NCI-H128 (cell line): ENCODE measurements around the gene AZU1.
"Not testable (repeated sequence)": the region's sequence is repeated elsewhere in the genome, so short reads cannot be mapped to it uniquely, and the experiment has no call there.

Source experiments
- DNase-seq: peaks from one replicate; lab custom pipeline; 2025; ENCODE audit not compliant: unreplicated experiment; lab: John Stamatoyannopoulos, UW

AZU1 gene

DNA sequence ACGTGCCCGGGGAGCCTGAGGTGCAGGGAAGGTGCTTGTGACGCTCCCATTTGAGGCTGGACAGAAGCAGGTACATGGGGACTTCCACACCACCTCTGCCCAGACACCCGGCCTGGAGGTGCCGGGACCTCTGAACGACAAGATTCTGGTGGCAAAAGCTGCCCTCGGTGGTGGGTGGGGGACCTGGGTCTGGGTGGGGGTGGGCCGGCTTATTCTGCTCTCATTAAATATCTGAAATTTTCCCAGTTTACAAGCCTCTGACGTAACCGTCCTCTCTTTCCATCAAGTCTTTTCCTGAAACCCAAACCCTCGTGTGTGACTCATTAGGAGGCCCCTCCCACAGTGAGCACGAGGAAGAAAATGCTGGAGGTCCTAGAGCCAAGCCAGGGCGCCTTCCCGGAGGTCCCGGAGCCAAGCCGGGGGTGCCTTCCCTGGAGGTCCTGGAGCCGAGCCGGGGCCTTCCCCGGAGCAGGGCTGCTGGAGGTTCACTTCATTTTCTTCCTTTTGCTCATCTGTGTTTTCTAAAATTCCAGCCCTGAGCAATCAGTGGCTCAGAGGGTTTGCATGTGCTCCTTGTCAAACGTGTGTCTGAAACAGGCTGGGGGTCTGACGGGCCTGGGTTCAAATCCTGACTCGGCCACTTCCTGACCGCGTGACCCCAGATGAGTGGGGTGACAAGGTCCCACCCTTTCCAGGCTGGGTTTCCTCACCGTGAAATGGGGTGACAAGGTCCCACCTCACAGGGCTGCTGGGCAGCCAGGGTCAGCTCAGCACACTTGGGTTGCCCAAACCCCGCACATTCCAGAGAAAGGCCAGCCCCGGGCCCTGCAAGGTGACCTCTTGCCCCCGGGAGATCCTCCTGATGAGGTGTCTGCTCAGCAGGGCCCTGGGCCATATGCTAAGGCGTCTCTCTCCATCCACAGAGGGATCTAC is 41.9 kb downstream of the AZU1 start:
- no peak for DNase-seq

DNA sequence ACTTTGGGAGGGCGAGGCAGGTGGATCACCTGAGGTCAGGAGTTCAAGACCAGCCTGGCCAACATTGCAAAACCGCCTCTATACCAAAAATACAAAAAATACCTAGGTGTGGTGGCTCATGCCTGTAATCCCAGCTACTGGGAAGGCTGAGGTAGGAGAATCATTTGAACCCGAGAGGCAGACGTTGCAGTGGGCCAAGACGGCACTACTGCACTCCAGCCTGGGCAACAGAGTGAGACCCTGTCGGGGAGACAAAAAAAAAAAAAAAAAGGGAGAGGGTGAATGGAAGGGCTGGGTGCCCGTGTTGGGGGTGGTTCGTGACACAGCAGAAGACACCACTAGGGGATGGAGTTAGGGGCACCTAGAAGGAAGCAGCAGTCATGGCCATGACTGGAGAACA is 42.7 kb downstream of the AZU1 start:
- no peak for DNase-seq

GRCh38 chr19:870963-871401 is 43.3 kb downstream of the AZU1 start:
- DNase-seq = no peak

GRCh38 chr19:871446-872265 is 44.0 kb downstream of the AZU1 start:
- DNase-seq = no peak

GRCh38 chr19:872266-872951 is 44.8 kb downstream of the AZU1 start:
- no peak for DNase-seq

DNA sequence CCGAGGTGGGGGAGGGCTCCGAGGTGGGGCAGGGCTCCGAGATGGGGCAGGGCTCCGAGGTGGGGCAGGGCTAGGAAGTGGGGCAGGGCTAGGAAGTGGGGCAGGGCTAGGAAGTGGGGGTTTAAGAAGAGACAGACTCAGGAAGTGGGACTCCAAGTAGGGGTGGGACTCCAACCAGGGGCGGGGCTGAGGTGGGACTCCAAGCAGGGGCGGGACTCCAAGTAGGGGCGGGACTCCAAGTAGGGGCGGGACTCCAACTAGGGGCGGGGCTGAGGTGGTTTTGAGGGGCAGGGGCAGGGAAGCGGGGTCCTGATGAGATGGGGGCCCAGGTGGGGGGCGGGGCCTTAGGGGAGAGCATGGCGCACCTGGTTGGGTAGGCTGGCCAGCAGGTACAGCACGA is 45.4 kb downstream of the AZU1 start:
- DNase-seq = no peak

- DNase-seq = no peak
Observed at GRCh38 chr19:873561-874041, 46.0 kb downstream of the AZU1 start.

DNA sequence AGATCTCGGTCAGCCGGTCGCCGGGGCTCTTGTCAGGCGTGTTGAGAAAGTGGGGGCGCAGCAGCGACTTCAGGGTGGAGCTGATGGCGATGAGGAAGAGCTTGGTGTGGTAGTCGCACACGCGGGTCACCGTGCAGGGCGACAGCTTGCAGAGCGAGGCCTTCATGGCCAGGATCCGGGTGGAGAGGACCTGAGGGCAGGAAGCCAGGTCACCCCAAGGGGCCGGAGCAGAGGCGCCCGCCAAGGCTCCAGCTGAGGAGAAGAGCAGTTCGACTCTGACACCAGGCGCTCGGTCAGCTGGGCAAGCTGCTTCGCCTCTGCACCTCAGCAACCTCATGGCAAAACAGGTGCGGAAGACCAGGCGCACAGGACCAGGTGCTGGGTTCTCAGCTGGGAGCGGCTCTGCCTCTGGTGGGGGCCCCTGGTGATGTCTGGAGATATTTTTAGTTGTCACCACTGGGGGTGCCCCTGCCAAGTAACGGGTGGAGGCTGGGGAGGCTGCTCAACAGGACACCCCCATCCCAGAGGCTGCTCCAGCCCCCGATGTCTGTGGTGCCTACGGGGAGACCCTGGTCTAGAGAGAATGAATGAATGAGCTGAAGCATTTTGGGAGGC is 47.7 kb downstream of the AZU1 start:
- DNase-seq = no peak

GRCh38 chr19:876089-876488 is 48.5 kb downstream of the AZU1 start:
- no peak for DNase-seq

- no peak for DNase-seq
Observed at GRCh38 chr19:876780-877314, 49.2 kb downstream of the AZU1 start.

GRCh38 chr19:877992-878660 is 50.5 kb downstream of the AZU1 start:
- not testable (repeated sequence) for DNase-seq

GRCh38 chr19:878751-879561 is 51.3 kb downstream of the AZU1 start:
- DNase-seq = not testable (repeated sequence)

- DNase-seq = no peak
Observed at GRCh38 chr19:879711-880438, 52.2 kb downstream of the AZU1 start.
